ENCODE measurements around the gene SMIM11.
"Not testable (repeated sequence)": the region's sequence is repeated elsewhere in the genome, so short reads cannot be mapped to it uniquely, and the experiment has no call there.

Gene SMIM11

DNA sequence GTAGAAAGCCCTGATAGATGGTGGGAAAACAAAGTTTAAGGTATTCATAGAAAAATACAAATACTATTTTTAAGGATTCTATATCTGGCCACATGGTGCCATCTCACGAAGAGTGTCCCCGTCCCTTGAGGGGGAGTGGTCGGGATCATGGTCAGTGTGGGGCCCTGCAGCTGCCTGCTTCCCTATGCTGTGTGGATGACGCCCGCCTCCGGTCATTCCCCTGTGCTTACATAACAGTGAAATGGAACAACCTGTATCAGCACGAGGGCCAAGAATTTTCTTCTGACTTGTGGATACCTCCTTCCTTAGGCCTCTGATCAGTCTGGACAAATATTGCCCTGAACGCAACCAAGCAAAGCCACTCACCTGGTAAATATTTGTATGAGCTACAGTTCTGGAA, 52.0 kb downstream of the SMIM11 start:
- not testable (repeated sequence) for DNase-seq

DNA sequence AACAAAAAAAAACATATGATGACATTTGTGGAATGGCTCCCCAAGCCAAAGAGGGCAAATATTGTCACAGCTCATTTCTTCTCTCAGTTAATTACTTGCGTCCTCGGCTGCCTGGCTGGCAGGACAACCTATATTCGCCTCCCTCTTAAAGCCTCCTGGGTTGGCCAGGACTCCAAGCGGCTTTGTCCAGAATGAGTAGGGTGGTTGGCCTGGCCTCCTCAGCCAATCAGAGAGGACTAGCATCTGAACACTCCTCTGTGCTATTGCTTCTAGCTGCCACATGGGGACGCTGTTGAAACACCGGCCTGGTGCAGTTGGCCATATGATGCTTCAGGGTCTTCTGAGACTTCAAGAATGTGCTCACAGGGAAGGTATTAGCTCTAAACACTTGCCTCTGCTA, 53.1 kb downstream of the SMIM11 start:
- DNase-seq, result not testable (repeated sequence)

DNA sequence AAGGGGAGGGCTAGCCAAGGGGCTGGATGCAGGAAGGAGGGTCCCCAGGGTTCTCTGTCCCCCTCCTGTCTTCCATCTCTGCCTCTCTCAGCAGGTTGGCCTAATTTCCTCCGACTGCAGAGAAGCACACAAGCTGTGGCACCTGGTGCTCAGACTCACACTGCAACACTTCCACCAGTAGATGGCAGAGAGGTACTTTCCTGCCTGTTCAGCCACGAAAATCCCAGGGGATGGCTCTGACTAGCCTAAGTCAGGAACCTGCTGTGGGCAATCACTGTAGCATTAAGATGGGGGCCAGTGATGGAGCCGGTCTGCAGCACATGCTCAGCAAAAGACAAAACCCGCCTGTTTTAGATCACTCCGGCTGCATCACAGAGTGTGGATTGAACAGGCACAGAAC, 54.4 kb downstream of the SMIM11 start:
- DNase-seq, result not testable (repeated sequence)

Data from hippocampal formation (tissue), 2 donors.